Left ventricle myocardium inferior (tissue), 1 donor: ENCODE measurements around the gene CNOT2. TPM values are rescaled to one million over a fixed set of nuclear protein-coding genes. Genes with fewer than 3 reads are reported as not detected.

ENCODE experiments used
- DNase-seq: peaks from one replicate; pipeline ENCODE4 v3.0.0-alpha.2; 2020
- H3K27ac ChIP-seq: fragments of 200-600 bp; replicated peaks from 2 replicates; pipeline ENCODE4 v1.8.0; 2021
- H3K27me3 ChIP-seq: fragments of 200-600 bp; 2 replicates; pipeline ENCODE4 v1.8.0; 2021; ENCODE audit warnings: low read depth
- H3K36me3 ChIP-seq: fragments of 200-600 bp; 2 replicates; pipeline ENCODE4 v1.8.0; 2021
- H3K4me1 ChIP-seq: fragments of 200-600 bp; 2 replicates; pipeline ENCODE4 v1.8.0; 2021
- H3K4me3 ChIP-seq: fragments of 200-600 bp; 2 replicates; pipeline ENCODE4 v1.8.0; 2021; ENCODE audit warnings: mild to moderate bottlenecking, moderate library complexity
- H3K9me3 ChIP-seq: fragments of 200-600 bp; replicated peaks from 2 replicates; pipeline ENCODE4 v1.8.0; 2021
- intact Hi-C: fragments of 100-400 bp; cut with micrococcal nuclease; formaldehyde crosslinking; loops from one replicate; pipeline ENCODE4 v1.11.0; 2022
- total RNA-seq: library from RNA; stranded (reverse); fragmentation: NEBNext Ultra II Directional; extraction: Animal tissue kit (Norgen Biotek cat#: 25700); gene quantifications from one replicate; pipeline ENCODE4 v1.2.1, GENCODE V29; 2021
- TF ChIP-seq, protein P1 (sequence below): fragments of 200-600 bp; IDR thresholded peaks from 2 replicates; pipeline ENCODE4 v1.8.0; 2021; ENCODE audit warnings: antibody characterized with exemption, mild to moderate bottlenecking, borderline replicate concordance
- donor health status: DM: no; HTN: yes; CAD: no; lungs with severe emphysema.

CNOT2 gene
- total RNA-seq, 1 donor from 2014 or later: 33.0 TPM

DNA sequence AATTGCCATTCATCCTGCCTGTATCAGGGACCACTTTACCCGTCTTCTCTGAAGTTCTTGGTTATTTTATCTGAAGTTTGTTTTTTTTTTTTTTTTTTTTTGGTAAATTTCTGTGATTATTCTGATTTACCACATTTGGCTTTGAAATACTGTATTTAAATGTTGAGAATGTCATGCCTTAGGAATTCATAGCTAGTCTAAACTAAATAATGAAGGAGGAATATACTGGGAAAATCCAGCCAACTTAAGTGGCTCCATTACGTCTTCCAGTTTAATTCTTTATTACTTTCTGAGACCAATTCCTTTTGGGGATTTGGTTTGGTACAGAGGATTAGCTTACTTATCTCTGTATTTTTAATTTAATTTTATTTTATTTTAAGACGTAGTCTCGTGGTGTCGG lies 62.6 kb downstream of the CNOT2 start:
- TF ChIP-seq, protein P1, sequence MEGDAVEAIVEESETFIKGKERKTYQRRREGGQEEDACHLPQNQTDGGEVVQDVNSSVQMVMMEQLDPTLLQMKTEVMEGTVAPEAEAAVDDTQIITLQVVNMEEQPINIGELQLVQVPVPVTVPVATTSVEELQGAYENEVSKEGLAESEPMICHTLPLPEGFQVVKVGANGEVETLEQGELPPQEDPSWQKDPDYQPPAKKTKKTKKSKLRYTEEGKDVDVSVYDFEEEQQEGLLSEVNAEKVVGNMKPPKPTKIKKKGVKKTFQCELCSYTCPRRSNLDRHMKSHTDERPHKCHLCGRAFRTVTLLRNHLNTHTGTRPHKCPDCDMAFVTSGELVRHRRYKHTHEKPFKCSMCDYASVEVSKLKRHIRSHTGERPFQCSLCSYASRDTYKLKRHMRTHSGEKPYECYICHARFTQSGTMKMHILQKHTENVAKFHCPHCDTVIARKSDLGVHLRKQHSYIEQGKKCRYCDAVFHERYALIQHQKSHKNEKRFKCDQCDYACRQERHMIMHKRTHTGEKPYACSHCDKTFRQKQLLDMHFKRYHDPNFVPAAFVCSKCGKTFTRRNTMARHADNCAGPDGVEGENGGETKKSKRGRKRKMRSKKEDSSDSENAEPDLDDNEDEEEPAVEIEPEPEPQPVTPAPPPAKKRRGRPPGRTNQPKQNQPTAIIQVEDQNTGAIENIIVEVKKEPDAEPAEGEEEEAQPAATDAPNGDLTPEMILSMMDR: no peak
- H3K4me3 ChIP-seq: no peak overlapping the region
- intact Hi-C loops: no loop called here
- no peak overlapping the region for H3K27ac ChIP-seq
- peaks cover 5% of the 10 kb centered on the region for H3K4me1 ChIP-seq
- peaks cover 13% of the 10 kb centered on the region for H3K9me3 ChIP-seq
- no peak for DNase-seq
- no peaks in the 10 kb centered on the region for H3K27me3 ChIP-seq
- H3K36me3 ChIP-seq: peaks cover 8% of the 10 kb centered on the region

DNA sequence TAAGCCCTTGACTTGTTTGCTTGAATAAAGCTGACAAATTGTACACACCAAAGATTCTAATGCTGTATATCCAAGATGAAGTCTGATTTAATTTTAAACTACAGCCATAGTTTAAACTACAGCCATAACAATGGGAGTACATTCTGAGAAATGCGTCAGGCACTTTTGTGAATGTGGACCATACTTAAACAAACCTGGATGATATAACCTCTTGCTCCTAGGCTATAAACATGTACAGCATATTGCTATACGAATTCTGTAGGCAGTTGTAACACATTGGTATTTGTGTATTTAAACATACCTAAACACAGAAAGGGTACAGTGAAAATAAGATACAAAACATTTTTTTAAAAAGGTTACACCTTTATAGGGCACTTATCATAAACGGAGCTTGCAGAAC lies 63.4 kb downstream of the CNOT2 start:
- Histone ChIP-seq H3K36me3 (peaks cover 12% of the 10 kb centered on the region), H3K4me1 (peaks cover 5% of the 10 kb centered on the region), H3K9me3 (peaks cover 13% of the 10 kb centered on the region), H3K4me3 (no peak overlapping the region), H3K27ac (no peak overlapping the region), H3K27me3 (no peaks in the 10 kb centered on the region)
- TF ChIP-seq, protein P1: no peak
- intact Hi-C loops: no loop called here
- DNase-seq: no peak

DNA sequence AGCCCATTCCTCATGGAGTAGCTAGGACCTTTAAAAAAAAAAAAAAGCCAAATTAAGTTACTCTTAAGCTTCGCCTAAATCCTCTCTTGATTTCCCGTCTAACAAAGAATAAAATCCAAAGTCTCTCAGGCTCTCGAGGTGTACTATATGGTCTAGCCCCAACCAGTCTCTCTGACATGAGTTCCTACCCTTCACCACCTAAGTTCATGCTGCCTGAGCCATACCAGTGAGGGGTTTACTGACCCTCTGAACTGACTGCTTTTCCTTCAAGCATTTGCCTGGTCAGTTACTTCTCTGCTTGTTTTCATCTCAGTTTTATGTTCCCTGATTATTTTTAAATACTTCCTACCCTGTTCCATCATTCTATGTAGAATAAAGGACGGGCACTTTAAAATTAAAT lies 64.6 kb downstream of the CNOT2 start:
- Histone ChIP-seq H3K36me3 (peaks cover 13% of the 10 kb centered on the region), H3K4me3 (no peak overlapping the region), H3K9me3 (peaks cover 11% of the 10 kb centered on the region), H3K27me3 (no peaks in the 10 kb centered on the region), H3K4me1 (peaks cover 5% of the 10 kb centered on the region), H3K27ac (no peak overlapping the region)
- no peak for DNase-seq
- intact Hi-C loops: no loop called here
- TF ChIP-seq, protein P1: no peak

DNA sequence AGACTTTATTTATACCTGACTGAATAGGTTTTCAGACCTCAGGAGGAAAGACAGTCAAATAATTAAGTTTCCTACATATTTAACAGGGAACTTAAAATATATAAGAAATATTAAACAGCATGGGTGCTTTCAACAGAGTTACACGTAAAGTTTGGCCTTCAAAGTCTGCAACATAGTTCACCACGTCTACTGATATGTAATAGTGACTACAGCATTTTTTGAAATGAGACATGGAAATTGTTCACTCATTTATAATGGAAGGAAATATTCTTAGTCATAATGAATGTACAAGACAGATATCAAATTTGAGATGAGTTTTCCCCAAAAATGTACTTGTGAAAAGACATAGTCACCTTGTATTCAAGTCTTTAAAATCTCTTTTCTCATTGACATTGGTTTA lies 66.1 kb downstream of the CNOT2 start:
- Histone ChIP-seq H3K27ac (no peak overlapping the region), H3K27me3 (no peaks in the 10 kb centered on the region), H3K9me3 (no peaks in the 10 kb centered on the region), H3K36me3 (peaks cover 7% of the 10 kb centered on the region), H3K4me1 (no peaks in the 10 kb centered on the region), H3K4me3 (no peak overlapping the region)
- no peak for DNase-seq
- TF ChIP-seq, protein P1: no peak
- intact Hi-C loops: no loop called here

DNA sequence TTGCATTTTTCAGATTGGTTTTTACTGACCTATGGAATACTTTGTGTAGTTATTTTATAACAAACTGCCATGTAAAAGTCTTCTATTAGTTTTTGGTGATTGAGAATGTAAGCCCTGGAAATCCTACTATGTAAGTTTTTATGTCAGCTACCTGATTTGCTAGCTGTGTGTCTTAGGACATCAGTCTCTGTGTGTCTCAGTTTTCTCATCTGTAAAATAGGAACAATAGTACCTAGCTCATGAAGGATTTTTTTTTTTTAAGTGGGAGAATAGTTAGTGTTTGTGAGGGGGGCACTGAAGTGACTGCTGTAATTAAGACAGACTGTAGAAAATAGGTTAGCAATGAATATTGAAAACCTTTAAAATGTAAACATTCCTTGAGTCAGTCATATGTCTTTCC lies 70.9 kb downstream of the CNOT2 start:
- Histone ChIP-seq H3K9me3 (no peaks in the 10 kb centered on the region), H3K27me3 (no peaks in the 10 kb centered on the region), H3K27ac (no peak overlapping the region), H3K36me3 (peaks cover 5% of the 10 kb centered on the region), H3K4me1 (no peaks in the 10 kb centered on the region), H3K4me3 (no peak overlapping the region)
- no peak for DNase-seq
- intact Hi-C loops: no loop called here
- TF ChIP-seq, protein P1: no peak

DNA sequence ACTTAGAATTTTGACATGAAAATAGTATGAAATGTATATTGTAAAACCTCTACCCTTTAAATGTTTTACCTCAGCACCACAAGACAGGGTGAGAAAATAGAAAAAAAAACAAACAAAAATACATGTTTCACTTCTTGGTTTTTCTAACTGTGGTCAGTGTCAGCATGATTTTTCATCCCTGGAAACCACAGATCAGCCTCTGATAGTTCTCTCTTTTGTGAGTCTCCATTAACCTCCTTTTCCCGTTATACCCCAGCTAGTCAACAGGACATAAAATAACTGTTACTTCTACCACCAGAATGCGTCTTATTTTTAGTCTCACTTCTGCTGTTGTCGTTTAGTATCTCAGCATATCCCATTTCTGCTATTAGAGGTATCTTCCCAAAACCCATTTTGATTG lies 74.5 kb downstream of the CNOT2 start:
- Histone ChIP-seq H3K4me3 (no peak overlapping the region), H3K9me3 (no peaks in the 10 kb centered on the region), H3K36me3 (no peaks in the 10 kb centered on the region), H3K27ac (no peak overlapping the region), H3K27me3 (no peaks in the 10 kb centered on the region), H3K4me1 (peaks cover 5% of the 10 kb centered on the region)
- no peak for DNase-seq
- intact Hi-C loops: no loop called here
- TF ChIP-seq, protein P1: no peak
